HTERT RPE-1 (cell line): ENCODE results near the gene MAP2K3.

Experiments
- in situ Hi-C: fragments of 300-500 bp; cut with MboI; formaldehyde crosslinking; loops from 4 replicates; pipeline ENCODE4 v1.14.3; 2020; ENCODE audit warnings: low sequenced_read_pairs

Gene MAP2K3

DNA sequence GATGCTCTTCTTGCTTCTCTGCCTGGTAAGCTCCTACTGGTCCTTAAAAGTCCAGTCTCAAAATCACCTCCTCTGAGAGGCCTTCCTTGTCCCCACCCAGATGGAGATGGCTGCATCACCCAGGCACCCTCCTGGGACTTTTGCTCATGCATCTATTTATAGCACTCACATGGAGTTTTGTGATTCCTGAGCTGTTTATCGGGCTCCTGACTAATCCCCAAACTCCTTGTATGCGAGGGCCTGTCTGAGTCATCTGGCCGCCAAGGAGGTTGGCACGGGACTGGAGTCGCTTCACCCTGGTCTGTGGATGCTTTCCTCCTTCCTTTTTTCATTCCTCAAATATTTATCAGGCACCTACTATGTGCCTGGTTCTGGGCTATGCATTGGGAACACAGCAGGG, 2.3 kb upstream of the MAP2K3 start:
- in situ Hi-C loops: no loop called here

DNA sequence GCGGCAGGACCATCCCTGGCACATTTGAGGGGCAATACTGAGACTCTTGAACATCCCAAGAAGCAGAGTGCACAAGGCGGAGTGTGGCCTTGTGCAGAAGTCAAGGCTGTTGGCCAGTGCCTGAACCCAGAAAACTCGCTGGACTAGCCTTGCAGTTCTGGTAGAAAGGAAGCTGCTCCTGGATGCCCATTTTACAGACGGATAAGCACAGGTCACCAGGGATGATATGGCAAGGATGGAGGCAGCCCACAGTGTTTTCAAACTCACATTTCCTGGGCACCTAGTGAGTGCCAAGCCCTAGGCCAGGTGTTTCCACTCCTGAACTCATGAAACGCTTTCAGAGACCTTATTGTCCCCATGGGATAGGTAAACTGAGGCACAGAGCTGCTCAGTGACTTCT, 1.7 kb upstream of the MAP2K3 start:
- in situ Hi-C loops: no loop called here

- in situ Hi-C loops: no loop called here
Observed at GRCh38 chr17:21283482-21284318, 811 bp upstream of the MAP2K3 start.

DNA sequence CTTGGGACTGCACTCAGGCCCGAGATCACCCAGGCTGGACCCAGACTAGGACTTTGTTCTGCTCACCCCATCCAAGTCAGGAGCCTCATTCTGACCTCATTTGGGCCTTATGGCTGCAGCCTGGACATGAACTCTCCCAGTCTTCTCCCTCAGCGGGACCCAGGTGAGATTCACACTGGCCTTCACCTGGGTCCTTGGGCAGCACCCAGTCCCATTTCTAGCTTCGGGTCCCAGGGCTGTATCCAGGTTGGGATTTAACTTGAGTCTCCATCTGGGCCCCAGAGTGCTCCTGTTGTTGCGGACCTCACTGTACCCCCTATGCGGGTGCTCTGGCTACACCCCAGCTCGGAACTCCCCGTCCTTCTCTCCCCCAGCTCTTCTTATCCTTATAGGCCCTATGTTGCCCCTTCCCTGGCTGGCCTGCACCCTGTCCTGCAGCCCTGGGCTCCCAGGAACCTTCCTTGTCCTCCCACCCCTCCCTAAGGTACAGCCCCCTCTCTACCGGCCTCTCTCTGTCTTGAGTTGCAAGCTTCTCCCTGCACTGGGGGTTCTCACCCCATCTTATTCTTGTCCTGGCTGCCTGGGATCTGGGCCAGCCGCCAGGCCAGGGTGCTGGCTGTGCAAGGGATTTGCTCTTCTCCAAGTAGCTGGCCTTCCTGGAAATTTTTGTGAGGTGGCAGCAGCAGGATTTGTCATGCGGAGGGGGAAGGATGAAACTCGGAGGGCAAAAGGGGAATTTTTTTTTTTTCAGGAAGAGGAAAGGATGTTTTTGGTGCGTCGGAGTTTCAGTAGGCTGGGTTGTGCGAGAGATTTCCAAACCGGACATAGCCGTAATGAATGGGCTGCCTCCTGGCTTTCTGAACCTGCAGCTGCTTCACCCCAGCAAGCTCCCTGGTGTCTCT, 904 bp downstream of the MAP2K3 start:
- in situ Hi-C loops: no loop called here

- in situ Hi-C loops: no loop called here
Observed at GRCh38 chr17:21286066-21286770, 1.7 kb downstream of the MAP2K3 start.

- in situ Hi-C loops: no loop called here
Observed at GRCh38 chr17:21286909-21287702, 2.6 kb downstream of the MAP2K3 start.

DNA sequence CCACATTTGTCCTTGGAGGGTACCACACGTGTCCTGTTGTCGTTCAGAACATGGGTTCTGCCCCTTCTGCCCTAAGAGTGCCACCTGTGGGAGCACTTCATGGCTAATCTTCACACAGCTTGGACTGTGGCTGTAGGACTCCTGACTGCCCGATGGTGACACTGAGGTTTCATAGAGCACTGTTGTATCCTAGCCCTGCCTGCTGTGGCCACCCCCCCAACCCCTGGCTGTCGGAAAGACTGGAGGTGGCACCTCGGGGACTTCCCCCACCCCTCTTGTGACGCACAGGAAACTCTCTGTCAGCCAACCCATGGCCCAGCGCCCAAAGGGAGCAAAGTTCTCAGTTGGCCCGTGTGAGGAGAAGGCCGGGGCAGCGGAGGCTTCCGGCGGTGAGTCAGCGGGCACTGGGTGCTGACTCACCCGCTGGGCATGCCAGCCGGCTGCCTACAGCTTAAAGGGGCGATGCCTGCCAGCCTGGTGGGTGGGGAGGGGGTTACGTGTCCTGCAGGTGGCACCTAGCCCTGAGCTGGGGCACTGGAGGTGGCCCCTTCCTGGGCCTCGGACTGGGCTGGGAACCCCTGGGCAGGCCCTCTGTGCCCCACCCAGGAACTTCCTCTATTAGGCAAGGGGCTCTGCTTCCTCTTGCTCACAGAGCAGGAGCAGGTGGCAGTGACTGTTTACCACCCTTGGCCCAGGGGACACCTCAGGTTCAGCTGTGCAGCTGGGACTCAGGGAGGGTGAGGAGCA, 3.4 kb downstream of the MAP2K3 start:
- in situ Hi-C loops: no loop called here

DNA sequence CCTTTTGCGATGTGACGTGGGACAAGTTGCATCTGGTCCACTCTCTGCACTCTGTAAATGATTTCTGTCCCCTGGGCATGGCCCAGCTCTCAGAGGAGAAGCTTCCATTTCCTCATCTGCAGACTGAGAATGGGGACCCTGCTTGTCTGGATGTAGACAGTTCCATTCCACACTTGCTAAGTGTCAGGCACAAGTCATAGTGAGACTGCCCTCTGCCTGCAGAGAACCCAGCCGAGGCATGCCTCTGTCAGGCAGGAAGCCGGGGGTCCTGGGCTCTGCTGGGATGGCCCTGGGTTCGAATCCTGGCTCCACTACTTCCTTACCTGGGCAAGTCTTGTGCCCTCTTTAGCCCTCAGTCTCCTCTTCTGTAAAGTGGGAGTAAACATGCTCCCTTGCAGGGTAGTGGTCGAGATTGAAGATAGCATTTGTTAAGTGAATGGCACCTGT, 4.1 kb downstream of the MAP2K3 start:
- in situ Hi-C loops: no loop called here

- in situ Hi-C loops: no loop called here
Observed at GRCh38 chr17:21289175-21289901, 4.8 kb downstream of the MAP2K3 start.

DNA sequence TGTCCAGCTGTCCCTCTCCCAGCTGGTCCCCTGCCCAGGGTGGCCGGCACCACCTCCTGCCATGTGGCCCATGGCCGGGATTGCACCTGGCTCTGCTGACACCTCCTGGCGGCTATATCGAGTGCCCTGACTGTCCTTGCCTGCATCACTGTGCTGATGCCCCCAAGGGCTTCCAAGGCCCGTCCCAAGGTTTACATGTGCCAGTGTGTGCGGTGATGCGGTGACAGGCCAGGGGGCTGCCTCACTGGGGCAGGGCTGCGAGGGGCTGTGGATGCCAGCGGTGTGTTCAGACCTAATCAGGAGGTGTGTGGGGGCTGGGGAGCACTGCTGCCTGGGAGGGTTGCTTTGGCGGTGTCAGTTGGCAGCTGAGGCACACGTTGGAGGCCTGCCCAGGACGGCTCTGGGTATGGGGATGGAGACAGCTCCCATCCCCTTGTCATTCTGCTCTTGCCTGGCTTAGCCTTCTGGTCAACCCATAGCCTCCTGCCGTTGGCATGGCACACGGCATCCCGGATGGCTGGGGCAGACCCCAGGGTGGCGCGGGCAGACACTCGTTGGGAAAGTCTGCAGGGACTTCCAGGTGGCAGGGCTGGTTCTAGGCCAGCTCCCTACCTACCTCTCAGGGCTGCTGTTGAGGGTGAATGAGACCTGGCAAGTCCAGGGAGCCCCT, 5.5 kb downstream of the MAP2K3 start:
- in situ Hi-C loops: no loop called here

DNA sequence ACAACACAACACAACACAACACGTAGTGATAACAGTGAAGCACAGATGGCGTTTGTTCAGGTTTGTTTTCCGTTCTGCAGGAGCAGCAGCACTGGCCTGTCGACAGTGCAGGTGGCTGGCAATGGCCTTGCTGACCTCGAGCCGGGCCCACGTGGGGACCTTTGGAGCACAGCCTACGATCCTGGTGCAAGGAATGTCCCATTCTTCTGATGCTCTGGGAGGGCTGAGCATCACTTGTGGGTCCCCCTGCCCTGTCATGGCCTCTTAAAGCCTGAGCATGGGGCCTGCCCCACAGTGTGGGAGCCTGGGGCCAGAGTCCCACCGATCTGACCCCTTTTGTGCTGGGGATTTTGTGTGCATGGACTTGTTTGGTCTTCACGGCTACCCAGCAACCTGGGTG, 6.8 kb downstream of the MAP2K3 start:
- in situ Hi-C loops: no loop called here

DNA sequence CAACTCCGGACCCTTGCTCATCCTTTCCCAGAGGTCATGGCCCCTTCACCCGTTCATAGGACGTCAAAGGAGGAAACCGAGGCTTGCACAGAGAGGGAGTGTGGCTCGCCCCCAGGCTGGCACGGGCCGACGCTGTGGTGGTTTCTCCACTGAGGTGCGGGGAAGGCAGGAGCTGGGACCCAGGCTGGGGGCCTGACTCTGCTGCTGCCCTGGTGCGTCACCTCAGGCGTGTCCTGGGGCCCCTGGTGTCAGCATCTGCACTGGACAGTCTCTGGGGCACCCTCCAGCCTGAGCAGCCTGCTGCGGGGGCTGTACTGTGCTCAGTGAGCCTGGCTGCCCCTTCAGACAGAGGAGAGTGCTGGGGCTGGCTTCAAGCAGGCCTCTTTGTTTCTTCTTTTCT, 7.4 kb downstream of the MAP2K3 start:
- in situ Hi-C loops: no loop called here

GRCh38 chr17:21292867-21293830, 8.6 kb downstream of the MAP2K3 start:
- in situ Hi-C loops: no loop called here

- in situ Hi-C loops: no loop called here
Observed at GRCh38 chr17:21293831-21294210, 9.3 kb downstream of the MAP2K3 start.

DNA sequence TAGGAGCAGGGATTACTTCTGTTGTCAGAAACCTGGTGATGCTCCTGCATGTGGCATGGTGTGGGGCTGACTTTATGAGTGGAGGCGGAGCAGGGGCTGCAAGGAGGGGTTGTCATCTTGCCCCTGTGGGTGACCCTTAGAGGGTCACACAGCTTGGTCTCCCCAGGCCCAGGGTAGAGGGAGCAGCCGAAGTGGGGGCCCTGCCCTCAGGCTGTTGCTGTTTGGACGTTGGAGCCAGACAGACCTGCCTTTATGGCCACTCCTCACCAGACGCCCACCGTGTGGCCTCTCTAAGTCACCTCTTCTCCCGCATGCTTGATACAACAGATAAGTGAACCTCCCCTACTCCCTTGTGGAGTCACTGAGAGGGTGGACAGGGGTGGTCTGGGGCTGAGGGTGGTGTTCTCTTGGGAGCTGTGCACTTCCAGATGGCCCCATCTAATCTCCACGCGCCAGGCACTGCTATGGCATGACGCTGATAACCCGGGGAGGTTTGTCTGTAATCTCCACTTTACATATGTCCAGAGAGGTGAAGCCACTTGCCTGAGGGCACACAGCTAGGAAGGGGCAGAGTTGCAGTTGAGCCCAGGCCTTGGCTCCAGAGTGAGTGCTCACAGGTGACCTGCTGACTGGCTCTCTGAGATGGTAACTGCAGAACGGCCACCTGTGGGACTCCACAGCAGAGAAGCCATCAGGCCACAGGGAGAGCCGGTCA, 10.0 kb downstream of the MAP2K3 start:
- in situ Hi-C loops: no loop called here

- in situ Hi-C loops: no loop called here
Observed at GRCh38 chr17:21295036-21295952, 10.8 kb downstream of the MAP2K3 start.
